Measurements from ENCODE around the gene GLS2. TPM values are rescaled to one million over a fixed set of nuclear protein-coding genes. Genes with fewer than 3 reads are reported as not detected.
"Not testable (repeated sequence)": the region's sequence is repeated elsewhere in the genome, so short reads cannot be mapped to it uniquely, and the experiment has no call there.

The GLS2 gene
- total RNA-seq, 3 donors from 2014 or later, result 0.16 to 5.1 (median 4.6) TPM

GRCh38 chr12:56454557-56454956, 33.4 kb downstream of the GLS2 start, which contains the start of gene MIP:
Gene MIP (minus strand): TSS chr12:56454657. CDS start chr12:56454613, 44 bp downstream.
- intact Hi-C loops (cut with DNase I; ENCODE audit: low total_unique reads), result no loop called here
- no peaks in the 10 kb centered on the region for H3K9me3 ChIP-seq
- H3K27ac ChIP-seq, result no peak within 1 kb of the TSS
- DNase-seq (ENCODE audit: low spot score in 2 of 2), result no peak
- H3K36me3 ChIP-seq, result no peaks in the 10 kb centered on the region
- no peaks in the 10 kb centered on the region for H3K4me1 ChIP-seq
- no peaks in the 10 kb centered on the region for H3K27me3 ChIP-seq
- no peak for TF ChIP-seq POLR2AphosphoS5 (IDR thresholded peaks at IDR 0.05)
- TF ChIP-seq CTCF (IDR thresholded peaks at IDR 0.05), result no peak
- no peak for TF ChIP-seq POLR2A (IDR thresholded peaks at IDR 0.05)
- H3K4me3 ChIP-seq, result no peak within 1 kb of the TSS

DNA sequence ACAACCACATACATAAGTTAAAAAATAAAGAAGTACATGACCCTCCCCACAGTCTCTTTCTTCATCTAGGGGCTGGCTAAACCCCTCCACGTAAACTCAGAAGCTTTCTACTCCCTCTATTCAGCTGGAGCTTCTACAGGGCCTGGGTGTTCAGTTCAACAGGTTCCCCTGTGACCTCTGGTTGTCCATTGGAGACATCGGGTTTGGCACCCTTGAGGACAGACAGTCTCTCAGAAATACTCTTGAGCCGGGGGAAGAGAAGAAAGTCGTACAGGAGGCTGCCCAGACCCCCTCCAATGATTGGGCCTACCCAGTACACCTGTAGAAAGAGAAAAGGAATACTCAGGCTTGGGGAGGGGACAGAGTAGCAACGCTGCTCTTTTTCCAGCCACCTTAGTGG, 36.8 kb downstream of the GLS2 start:
- Histone ChIP-seq H3K4me3 (no peak overlapping the region), H3K27me3 (no peaks in the 10 kb centered on the region), H3K9me3 (no peaks in the 10 kb centered on the region), H3K36me3 (no peaks in the 10 kb centered on the region), H3K4me1 (no peaks in the 10 kb centered on the region), H3K27ac (no peak overlapping the region)
- no peak for DNase-seq (ENCODE audit: low spot score in 2 of 2)
- TF ChIP-seq POLR2A (IDR thresholded peaks at IDR 0.05), result no peak
- intact Hi-C loops (cut with DNase I; ENCODE audit: low total_unique reads), result no loop called here

DNA sequence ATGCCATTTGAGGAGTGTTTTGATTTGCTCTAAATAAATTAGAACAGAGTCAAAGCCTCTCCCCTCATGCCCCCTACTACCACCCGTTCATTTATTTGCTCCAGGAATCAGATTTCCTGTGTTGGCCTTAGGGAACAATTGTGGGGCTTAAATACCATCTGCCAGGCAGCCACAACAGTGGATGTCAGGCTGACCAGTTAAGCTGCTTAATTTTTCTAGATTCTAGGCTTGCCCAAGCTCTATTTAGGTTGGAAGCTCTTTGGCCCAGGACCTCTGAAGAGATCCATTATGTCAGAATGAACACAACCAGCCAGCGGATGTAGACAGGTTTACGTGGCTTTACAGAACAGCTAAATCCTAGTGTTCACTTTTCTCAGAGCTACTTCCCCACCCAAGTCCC, 37.7 kb downstream of the GLS2 start:
- intact Hi-C loops (cut with DNase I; ENCODE audit: low total_unique reads), result no loop called here
- no peak for DNase-seq (ENCODE audit: low spot score in 2 of 2)
- H3K27ac ChIP-seq, result no peak overlapping the region
- no peaks in the 10 kb centered on the region for H3K4me1 ChIP-seq
- no peaks in the 10 kb centered on the region for H3K36me3 ChIP-seq
- TF ChIP-seq CTCF (IDR thresholded peaks at IDR 0.05) (no peak), POLR2A (IDR thresholded peaks at IDR 0.05) (no peak), POLR2AphosphoS5 (IDR thresholded peaks at IDR 0.05) (no peak)
- no peaks in the 10 kb centered on the region for H3K27me3 ChIP-seq
- no peaks in the 10 kb centered on the region for H3K9me3 ChIP-seq
- no peak overlapping the region for H3K4me3 ChIP-seq

DNA sequence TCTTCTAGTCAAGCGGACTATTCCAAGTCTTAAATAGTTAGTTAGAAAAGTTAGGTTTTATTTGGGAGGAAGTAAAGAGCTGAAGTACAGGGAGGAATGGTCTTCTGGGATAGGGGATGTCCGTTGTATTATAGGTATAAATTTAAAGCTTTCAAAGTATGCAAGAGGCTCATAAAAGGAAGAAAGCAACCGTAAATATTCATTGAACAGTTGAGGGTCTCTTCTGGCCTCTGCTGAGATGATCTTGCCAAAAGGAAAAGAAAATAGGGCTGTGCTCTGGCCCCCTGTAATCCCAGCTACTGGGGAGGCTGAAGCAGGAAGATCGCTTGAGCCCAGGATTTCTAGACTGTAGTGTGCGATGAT, 38.4 kb downstream of the GLS2 start:
- Histone ChIP-seq H3K4me1 (no peaks in the 10 kb centered on the region), H3K27ac (peak overlapping the region; percentile 90 to 92), H3K36me3 (no peaks in the 10 kb centered on the region), H3K4me3 (peak overlapping the region; percentile 57 to 86 (median 65)), H3K9me3 (no peaks in the 10 kb centered on the region), H3K27me3 (no peaks in the 10 kb centered on the region)
- DNase-seq (ENCODE audit: low spot score in 2 of 2), result no peak
- TF ChIP-seq CTCF (IDR thresholded peaks at IDR 0.05) (no peak), POLR2A (IDR thresholded peaks at IDR 0.05) (no peak), POLR2AphosphoS5 (IDR thresholded peaks at IDR 0.05) (no peak)
- intact Hi-C loops (cut with DNase I; ENCODE audit: low total_unique reads), result no loop called here

DNA sequence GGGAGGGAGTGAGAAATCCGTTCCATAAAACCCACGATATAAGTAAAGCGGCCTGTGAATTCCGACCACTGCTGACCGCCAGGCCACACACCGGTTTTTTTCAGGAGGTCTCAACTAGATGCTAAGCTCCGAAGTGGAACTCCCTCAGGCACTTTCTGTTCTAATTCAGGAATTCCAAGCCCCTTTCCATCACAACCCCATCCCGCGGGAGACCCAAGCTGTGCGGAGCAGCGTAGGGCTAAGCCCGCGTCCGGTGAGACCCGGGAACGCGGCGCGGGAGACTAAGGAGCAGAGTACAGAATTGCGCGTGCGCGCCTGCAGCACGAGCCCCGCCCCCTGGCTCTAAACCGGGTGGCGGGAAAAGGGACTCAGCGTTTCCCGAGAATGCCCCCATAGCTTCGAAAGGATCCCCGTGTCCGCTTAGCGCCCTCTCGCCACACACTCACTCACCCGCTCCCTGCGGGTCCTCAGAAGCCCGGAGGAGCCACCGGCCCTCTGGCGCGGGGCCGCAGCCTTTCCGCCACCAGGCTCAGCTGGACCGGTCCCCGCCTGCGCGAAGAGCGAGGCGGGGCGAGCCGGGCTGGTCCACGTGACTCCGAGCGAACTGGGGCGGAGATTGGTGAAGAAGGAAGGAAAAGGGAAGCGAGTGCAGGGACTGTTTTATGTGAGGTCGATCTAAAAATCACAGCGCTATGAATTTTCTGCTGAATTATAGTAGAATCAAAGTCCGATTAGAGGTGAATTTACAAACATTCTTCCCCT, 38.9 kb downstream of the GLS2 start, which contains the start of gene TIMELESS:
Gene TIMELESS, minus strand, starts transcription at position 567 of the 762 bp plus-strand sequence. CDS start 15,256 bp downstream, outside the sequence.
- no peaks in the 10 kb centered on the region for H3K27me3 ChIP-seq
- intact Hi-C loops (cut with DNase I; ENCODE audit: low total_unique reads), result no loop called here
- H3K4me1 ChIP-seq, result no peaks in the 10 kb centered on the region
- peak within 1 kb of the TSS; percentile 57 to 86 (median 65) for H3K4me3 ChIP-seq
- H3K9me3 ChIP-seq, result no peaks in the 10 kb centered on the region
- peak; percentile 82 to 83 for DNase-seq (ENCODE audit: low spot score in 2 of 2)
- peak within 1 kb of the TSS; percentile 90 to 92 for H3K27ac ChIP-seq
- H3K36me3 ChIP-seq, result no peaks in the 10 kb centered on the region
- TF ChIP-seq CTCF (IDR thresholded peaks at IDR 0.05), result peak in 2 of 3 donors; percentile 23 to 33
- TF ChIP-seq POLR2AphosphoS5 (IDR thresholded peaks at IDR 0.05), result peak; percentile 66 to 74 (median 72)
- peak; percentile 74 for TF ChIP-seq POLR2A (IDR thresholded peaks at IDR 0.05)

- H3K27ac ChIP-seq; H3K36me3 ChIP-seq; DNase-seq (ENCODE audit: low spot score in 2 of 2); H3K4me3 ChIP-seq; H3K27me3 ChIP-seq; H3K9me3 ChIP-seq; intact Hi-C loops (cut with DNase I; ENCODE audit: low total_unique reads); H3K4me1 ChIP-seq: not testable (repeated sequence)
Measured at GRCh38 chr12:56443208-56443607, 44.8 kb downstream of the GLS2 start.
